ENCODE measurements around the gene UNC119.

DNA sequence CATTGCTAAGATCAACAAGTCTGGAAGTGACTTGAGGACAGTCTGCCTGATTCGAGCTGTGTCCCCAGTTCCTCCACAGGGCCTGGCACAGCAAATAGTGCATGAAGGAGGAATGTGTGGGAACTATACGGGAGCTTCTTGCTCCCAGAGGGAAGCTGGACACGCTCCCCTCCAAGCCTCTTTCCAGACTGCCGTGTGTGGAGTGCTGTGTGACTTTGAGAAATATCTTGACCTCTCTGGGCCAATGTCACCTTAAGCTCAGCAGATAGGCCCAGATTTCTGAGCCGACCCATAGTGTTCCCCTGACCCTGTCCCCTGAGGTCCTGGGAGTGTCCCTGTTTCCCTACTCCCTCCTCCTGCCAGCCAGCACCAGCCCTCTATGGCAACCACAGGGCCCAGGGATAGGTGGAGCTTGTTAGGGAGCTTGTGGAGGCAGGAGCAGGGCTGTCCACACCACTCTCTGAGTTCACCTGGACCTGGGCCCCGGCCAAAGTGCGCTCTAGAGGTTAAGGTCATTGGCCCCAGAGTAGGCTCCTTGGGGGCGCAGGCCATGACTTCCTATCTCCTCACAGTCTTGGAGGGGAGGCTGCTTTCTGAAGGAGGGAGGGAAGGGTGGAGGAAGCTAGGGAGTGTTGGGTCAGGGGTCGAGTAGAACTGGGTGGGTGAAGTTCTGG, 52.6 kb downstream of the UNC119 start:
- TF ChIP-seq, protein P1, sequence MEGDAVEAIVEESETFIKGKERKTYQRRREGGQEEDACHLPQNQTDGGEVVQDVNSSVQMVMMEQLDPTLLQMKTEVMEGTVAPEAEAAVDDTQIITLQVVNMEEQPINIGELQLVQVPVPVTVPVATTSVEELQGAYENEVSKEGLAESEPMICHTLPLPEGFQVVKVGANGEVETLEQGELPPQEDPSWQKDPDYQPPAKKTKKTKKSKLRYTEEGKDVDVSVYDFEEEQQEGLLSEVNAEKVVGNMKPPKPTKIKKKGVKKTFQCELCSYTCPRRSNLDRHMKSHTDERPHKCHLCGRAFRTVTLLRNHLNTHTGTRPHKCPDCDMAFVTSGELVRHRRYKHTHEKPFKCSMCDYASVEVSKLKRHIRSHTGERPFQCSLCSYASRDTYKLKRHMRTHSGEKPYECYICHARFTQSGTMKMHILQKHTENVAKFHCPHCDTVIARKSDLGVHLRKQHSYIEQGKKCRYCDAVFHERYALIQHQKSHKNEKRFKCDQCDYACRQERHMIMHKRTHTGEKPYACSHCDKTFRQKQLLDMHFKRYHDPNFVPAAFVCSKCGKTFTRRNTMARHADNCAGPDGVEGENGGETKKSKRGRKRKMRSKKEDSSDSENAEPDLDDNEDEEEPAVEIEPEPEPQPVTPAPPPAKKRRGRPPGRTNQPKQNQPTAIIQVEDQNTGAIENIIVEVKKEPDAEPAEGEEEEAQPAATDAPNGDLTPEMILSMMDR (conservative IDR thresholded peaks at IDR 0.05 in 1 of 2, IDR thresholded peaks at IDR 0.05 in 1 of 2; ENCODE audit: low read depth in 1 of 2, low read length in 2 of 2), result no peak
- TF ChIP-seq EZH2 (IDR thresholded peaks at IDR 0.05; ENCODE audit: low read length, missing control alignments), result no peak
